Caki2 (cell line): ENCODE results near the gene AGPAT2. TPM values are rescaled to one million over a fixed set of nuclear protein-coding genes. Genes with fewer than 3 reads are reported as not detected.
"Not testable (repeated sequence)": the region's sequence is repeated elsewhere in the genome, so short reads cannot be mapped to it uniquely, and the experiment has no call there.

ENCODE experiments used
- DNase-seq: peaks from one replicate; pipeline ENCODE4 v3.0.0-alpha.2; 2015; ENCODE audit warnings: low read depth
- in situ Hi-C: cut with HindIII; loops from 2 replicates; pipeline ENCODE4 v1.10.0; 2016; ENCODE audit warnings: low sequenced_read_pairs, low pct_unique_long_range_greater_than_20kb, mixed read lengths
- total RNA-seq: library from RNA; depleted of rRNA; stranded (reverse); fragments of >200 nt; shearing (Covaris generic); gene quantifications from 2 replicates; pipeline ENCODE4 v1.2.3, GENCODE V29; 2014; ENCODE audit warnings: low replicate concordance

Gene AGPAT2
- total RNA-seq, 1 experiment from 2014 or later = 94.5 TPM

DNA sequence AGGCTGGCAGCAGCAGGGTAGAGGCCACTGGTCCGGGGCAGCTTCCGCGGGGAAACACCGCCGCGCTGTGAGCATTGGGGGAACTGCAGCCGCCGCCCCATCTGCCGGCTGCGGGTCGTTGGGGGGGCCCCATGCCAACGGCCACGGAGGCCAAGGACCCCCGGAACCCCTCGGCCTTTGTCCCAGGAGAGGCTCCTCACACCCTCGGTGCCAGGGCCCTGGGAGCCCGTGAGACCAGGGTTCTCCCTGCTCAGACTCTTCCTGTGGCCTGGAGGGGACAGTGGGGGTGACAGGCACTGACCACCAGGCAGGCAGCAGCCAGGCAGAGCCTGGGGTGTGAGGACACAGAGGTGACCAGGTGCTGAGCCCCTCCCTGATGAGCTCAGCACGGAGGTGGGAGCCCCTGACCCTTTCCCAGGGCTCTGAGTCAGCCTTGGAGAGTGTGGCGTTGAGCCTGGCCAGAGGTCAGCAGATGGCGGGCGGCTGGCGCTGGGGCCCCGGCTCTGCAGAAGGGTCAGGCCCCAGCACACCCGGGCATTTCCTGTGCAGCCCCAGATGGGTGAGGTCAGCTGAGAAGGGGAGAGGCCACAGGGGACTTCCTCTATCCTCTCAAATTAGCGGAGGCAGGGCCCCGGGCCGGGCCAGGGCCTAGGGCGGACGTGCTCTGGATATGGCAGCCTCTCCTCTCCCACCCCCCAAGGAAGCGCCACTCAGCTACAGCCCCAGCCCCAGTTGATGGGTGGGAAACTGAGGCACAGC lies 42.5 kb downstream of the AGPAT2 start:
- in situ Hi-C loops = no loop called here
- peak; percentile 65 for DNase-seq

DNA sequence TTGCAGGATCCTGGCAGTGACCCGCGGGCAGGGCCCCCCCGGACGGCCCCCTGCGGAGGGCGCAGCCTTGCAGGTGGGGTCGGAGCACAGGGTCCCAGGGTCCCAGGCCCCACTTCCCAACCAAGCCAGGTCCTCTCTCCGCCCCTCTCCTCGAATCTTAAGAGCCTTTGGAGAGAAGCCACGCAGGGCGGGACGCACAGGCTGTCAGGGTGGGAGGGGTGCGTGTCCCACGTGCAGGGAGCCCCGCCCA lies 43.0 kb downstream of the AGPAT2 start:
- in situ Hi-C loops = no loop called here
- DNase-seq = no peak

DNA sequence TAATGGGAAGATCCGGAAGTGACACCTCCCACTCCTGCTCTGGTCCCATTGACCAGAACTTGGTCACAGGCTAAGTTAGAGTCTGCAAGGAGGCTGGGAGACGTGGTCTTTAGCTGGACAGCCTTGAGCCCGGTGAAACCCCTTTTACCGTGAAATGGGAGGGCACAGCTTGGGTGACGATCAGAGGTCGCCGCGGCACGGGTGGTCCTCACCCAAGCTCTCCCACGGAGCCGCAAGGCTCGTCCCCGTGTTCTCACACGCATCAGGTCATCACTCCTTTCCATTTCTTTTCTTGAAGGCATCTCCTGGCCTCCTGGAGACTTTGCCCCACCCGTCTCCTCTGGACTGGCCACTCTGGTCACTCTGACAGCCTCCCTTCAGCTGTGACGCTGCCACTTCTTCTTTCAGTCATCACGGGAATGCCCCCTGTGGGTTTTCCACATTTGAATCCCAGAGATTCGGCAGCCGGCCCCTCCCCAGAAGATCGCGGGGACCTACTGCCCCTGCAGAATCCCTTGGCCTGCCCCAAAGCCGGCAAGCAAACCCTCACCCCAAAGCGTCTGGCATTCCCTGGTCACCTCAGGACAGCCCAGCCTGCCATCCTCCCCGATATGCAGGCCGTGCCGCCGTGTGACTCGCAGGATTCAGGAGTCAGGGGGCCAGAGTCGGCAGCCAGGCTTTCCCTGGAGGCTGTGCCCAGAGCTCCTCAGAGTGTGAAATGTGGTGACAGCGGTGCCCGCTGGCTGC lies 43.5 kb downstream of the AGPAT2 start:
- no peak for DNase-seq
- in situ Hi-C loops = no loop called here

DNA sequence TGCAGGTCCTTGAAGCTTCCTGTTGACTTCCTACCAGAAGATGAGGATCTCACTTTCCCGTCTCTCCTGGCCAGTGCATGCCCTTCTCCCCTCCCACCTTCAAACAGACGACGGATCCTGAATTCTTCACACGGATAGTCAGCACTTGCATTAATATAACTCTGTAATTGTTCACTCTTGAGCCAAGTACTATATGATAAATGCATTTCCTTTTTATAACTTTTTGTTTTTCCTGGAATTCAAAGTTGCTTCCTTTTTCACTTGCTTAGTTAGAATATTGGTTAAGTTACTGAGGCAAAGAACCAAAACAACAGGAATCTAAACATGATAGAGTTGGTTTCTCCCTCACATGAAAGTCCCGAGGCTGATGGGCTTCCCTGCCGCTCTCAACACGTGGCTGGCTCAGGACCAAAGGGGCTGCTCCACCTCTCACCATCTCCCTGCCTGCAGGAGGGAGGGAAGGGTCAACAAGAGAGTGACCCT lies 44.8 kb downstream of the AGPAT2 start:
- in situ Hi-C loops = no loop called here

DNA sequence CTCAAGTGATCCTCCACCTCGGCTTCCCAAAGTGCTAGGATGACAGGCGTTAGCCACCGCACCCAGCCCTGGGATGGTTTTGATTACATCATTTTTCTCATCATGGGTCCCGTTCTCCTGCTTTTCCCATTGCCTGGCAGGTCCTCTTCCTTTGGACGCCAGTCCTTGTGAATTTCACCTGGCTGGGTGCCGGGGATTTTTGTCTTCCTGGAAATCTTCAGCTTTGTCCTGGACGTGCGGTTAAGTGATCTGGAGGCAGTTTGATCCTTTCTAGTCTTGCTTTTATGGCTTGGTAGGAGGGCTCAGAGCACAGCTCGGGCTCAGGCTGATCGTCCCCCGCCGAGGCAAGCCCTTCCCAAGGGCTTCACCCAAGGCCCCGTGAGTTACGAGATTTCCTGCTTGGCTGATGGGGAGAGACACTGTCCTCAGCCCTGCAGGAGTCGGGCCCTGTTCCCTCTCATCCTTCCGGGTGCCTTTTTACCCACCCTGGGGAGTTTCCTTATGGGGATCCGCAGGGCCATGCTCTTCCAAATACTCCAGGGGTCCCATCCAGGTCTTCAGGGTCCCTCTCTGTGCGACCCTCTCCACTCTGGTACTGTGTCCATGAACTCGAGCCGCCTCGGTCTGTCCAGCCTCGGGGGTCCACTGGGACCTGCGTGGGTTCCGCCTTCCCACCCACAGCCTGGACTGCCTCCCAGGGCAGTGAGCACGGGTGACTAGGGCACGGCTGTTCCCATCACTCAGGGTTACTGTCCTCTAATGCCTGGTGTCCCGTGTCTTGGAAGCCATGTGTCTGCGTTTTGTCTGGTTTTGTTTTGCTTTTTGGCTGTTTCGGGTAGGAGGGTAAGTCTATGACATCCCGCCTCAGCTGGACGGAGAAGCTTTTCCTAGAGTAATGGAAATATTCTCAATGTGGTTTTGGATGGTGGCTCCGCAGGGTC lies 46.8 kb downstream of the AGPAT2 start:
- DNase-seq = no peak
- in situ Hi-C loops = no loop called here

More for the DNA sequence above, 44.8 kb downstream of the AGPAT2 start:
- DNase-seq = no peak

DNA sequence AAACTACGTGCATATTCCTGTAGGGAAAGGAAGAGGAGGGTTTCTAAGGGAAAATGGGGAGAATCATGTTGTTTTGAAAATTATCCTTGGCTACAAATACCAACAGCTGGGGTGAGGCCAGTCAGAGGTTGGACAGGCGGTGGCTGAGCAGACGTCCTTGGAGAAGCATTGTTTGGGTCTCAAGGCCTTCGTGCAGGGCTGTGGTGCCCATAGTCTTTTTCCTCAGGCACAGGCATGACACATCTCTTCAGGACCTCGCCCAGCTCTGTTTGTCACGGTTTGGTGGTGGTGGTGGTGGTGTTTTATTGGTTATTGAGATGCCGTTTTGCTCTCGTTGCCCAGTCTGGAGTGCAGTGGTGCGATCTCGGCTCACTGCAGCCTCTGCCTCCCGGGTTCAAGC lies 52.4 kb downstream of the AGPAT2 start:
- in situ Hi-C loops = no loop called here
- DNase-seq = no peak

DNA sequence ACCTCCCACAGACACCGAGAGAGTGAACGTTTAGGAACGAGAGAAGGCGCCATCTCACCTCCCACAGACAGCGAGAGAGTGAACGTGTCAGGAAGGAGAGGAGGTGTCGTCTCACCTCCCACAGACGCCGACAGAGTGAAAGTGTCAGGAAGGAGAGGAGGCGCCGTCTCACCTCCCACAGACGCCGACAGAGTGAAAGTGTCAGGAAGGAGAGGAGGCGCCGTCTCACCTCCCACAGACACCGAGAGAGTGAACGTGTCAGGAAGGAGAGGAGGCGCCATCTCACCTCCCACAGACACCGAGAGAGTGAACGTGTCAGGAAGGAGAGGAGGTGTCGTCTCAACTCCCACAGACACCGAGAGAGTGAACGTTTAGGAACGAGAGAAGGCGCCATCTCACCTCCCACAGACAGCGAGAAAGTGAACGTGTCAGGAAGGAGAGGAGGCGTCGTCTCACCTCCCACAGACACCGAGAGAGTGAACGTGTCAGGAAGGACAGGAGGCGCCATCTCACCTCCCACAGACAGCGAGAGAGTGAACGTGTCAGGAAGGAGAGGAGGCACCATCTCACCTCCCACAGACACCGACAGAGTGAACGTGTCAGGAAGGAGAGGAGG lies 54.7 kb downstream of the AGPAT2 start:
- in situ Hi-C loops, DNase-seq: not testable (repeated sequence)

DNA sequence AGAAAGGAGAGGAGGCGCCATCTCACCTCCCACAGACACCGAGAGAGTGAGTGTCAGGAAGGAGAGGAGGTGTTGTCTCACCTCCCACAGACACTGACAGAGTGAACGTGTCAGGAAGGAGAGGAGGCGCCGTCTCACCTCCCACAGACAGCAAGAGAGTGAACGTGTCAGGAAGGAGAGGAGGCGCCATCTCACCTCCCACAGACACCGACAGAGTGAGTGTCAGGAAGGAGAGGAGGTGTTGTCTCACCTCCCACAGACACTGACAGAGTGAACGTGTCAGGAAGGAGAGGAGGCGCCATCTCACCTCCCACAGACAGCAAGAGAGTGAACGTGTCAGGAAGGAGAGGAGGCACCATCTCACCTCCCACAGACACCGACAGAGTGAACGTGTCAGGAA lies 55.2 kb downstream of the AGPAT2 start:
- in situ Hi-C loops, DNase-seq: not testable (repeated sequence)

DNA sequence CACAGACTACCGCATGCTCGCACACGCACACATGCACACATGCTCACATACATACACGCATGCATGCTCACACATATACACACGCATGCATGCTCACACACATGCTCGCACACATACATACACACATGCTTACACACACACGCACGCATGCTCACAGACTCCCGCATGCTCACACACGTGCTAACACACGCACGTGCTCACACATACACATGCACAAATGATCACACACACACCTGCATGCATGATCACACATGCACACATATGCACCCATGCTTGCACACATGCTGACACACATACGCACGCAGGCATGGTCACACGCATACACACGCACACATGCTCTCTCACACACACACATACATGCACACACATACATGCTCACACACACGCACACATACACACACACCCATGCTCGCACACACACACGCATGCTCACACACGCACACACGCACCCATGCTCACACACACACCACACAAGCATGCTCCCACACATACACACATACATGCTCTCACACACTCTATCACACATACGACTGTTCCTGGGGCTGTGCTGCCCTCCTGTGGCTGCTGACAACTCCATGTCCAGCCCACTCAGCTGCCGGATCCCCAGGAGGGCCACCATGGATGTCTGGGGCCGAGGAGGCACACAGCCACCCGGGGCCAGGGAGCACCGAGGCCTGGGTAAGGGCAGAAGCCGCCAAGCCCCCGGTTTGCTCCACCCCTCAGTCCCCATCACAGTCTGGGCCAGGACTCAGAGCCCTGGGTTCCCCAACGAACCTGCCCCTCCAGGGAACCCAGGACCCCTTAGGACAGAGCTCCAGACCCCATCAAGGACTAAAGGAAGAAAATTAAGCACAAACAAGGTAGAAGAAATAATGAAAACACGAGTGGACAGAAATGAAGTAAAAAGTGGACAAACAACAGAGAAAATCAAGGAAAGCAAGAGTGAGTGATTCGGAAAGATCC lies 55.9 kb downstream of the AGPAT2 start:
- in situ Hi-C loops = no loop called here

DNA sequence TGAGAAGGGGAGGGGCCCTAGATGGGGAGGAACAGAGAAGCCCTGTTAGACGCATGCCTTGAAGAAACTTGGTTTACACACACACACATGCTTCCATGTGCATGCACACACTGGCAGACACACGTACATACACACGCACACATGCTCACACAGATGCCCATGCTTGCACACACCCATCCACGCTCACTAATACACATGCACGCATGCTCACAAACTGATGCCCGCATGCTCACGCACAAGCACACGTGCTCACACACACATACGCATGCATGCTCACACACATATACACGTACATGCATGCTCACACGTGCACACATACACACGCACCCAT lies 56.6 kb downstream of the AGPAT2 start:
- no peak for DNase-seq
- in situ Hi-C loops = no loop called here

More for the DNA sequence above, 55.9 kb downstream of the AGPAT2 start:
- peak; percentile 55 for DNase-seq

DNA sequence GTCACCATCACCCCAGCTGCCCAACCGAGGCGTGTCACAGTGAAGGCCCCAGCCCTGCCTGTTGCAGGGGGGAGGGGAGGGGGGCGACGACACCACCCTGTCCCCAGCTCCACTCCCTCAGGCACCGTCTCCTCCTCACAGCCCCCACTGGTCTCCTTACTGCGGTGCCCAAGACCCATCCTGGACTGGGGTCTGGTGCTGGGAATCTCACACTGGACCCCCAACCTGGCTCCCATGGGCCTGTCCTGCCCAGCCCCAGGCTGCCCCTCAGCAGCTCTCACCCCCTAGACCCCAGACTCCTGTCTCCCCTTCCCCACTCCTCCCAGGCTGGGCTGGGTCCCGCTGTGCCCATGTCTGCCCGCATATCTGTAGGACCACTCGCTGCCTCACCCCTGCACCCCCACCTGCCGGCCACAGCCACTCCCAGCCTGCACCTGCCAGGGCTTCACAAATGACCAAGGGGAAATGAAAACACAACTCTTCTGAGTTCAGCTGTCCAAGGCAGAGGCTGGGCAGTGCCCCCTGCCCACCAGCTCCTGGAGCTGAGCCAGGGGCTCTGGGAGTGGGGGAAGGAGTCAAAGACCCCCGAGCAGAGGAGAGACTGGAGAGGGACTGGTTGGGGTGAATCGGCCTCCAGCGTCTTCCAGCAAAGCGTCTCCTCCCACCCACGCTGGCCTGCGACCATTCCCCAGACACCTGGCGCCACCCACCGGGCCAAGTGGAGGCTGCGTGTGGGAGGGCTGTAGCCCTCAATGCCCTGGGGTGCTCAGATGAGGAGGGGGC lies 57.2 kb downstream of the AGPAT2 start:
- DNase-seq = peak; percentile 45
- in situ Hi-C loops = no loop called here

DNA sequence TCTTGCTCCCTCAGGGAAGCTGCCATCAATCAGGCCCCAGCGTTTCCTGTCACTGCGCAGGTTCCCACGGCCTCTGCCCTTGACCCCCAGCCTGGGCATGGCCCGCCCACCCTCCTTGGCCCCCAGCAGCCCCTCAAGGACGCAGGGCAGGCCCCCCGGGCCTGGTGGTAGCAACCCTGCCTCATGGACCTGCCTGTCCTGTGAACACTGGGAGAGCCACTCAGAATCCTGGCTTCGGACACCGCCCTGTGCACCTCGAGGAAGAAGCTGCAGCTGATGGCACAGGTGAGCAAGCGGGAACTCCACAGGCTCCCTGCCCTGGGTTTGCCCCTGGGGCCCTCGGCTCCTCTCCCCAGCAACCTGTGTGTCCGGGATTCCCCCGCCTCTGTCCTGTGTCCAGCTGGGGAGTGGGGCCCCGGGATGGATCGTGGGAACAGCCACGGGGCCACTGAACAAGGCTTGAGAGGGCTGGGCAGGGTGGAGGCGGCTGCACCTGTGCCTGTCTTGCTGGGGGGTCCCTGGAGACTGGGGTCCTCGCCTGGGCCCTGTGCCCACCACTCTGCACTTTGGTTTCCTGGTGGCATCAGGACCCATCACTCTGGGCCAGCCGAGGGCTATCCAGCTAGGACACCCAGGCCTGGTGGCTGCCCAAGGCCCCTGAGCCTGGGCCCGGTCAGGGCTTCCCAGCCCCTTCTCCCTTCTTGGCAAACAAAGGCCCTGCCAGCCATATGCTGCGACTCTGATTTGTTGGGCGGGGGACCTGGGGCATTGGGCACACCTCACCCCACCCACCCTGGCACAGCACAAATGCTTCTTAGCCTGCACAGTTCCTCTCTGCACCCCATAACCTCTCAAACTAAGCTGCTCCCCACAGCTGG lies 58.0 kb downstream of the AGPAT2 start:
- in situ Hi-C loops = no loop called here
- DNase-seq = no peak

DNA sequence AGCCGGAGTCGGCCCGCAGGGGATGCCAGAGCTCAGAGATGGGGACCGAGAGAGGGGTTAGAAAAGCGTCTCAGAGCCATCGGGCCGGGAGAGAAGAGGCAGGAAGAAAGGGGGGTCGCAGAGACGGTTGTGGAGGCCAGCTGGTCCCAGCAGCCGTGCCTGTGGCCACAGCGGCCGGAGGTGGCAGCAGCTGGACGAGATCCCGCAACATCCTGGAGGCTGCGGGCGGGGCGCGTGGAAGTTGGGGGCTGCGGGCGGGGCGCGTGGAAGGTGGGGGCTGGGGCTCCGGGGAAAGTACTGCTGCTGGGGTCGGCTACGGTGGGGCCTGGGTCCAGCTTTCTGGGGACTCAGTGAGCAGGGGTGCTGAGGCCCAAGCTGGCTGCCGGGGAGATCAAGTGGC lies 59.0 kb downstream of the AGPAT2 start:
- no peak for DNase-seq
- in situ Hi-C loops = no loop called here

DNA sequence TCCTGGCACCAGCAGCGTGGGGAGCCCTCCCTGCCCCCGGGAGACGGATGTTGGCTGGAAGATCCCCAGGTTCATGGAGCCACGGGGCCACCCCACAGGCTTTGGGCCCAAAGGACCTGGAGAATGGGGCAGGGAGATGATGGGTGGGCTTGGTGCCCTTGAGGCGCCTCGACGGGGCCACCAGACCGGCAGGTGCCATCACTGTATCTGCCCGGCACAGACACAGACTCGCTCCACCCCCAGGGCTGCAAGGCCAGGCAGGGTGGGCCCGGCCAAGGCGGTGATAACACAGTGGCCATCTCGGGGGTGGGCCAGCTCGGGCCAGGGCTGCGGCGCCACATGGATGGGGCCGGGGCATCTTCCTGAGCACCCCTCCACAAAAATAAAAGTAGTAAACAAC lies 59.6 kb downstream of the AGPAT2 start:
- DNase-seq = no peak
- in situ Hi-C loops = no loop called here

DNA sequence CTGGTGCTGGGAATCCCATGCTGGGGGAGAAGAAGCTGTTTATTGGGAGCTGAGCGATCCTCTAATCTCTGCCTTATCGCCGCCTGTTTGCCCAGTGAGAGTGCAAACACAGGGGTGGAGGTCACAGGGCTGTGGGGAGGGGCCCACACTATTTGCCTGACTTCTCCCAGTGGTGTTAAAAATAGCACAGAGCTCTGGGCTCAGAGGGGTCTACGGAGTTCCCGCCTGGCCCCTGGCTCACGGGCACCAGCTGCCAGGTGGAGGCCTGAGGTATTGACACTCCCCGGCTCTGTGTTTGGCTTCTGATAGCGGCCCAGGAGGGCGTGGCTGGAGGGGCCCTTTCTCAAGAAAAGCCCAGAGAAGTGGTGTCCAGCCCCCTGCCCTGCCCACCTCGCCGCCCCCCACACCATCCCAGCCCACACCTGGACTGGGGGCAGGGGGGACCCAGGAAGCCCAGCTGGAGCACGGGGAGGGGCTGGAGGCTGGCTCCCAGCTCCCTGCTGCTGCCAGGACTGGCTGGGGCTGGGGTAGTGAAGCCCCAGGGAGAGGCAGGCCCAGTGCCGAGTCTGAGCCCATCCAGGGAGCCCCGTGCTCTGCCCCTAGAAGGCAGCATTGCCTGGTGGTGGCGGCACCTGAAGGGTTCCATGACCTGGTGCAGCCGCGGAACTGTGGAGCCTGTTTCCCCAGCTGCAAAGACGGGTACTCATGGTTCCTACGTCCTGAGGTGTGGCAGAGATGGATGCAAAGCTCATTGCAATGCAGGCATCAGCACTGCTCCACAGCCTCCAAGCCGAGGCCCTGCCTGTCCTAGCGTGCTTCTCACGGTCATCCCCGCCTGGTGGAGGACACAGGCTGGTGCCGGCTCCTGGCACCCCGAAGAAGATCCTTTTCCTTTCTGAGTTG lies 60.3 kb downstream of the AGPAT2 start:
- no peak for DNase-seq
- in situ Hi-C loops = no loop called here
